Spleen (tissue), 11 donors: ENCODE results near the gene ATP5F1D. TPM values are rescaled to one million over a fixed set of nuclear protein-coding genes. Genes with fewer than 3 reads are reported as not detected.

Source experiments
- DNase-seq: peaks from one replicate; pipeline ENCODE4 v3.0.0-alpha.2; 2020
- H3K27ac ChIP-seq, 8 donors: fragments of 200-600 bp; sonication (generic) in 7 of 8; 1 replicate in 4 of 8; 2 replicates in 4 of 8; pipeline versions ENCODE4 v1.5.0 to v1.8.0; 2016 to 2021; ENCODE audit warnings: inconsistent platforms in 4 of 8, mild to moderate bottlenecking in 4 of 8, moderate library complexity in 1 of 8
- H3K27me3 ChIP-seq, 7 donors: fragments of 200-600 bp; sonication (generic) in 6 of 7; replicated peaks in 1 of 7; 1 replicate in 4 of 7; 2 replicates in 3 of 7; pipeline versions ENCODE4 v1.5.0 to v1.8.0; 2016 to 2021; ENCODE audit warnings: inconsistent platforms in 3 of 7, mild to moderate bottlenecking in 1 of 7
- H3K36me3 ChIP-seq, 6 donors: fragments of 200-600 bp; sonication (generic) in 5 of 6; 1 replicate in 4 of 6; 2 replicates in 2 of 6; pipeline versions ENCODE4 v1.5.0 to v1.8.0; 2016 to 2021; ENCODE audit warnings: inconsistent platforms in 2 of 6
- H3K4me1 ChIP-seq, 6 donors: fragments of 200-600 bp; sonication (generic) in 5 of 6; 1 replicate in 3 of 6; 2 replicates in 3 of 6; pipeline versions ENCODE4 v1.5.0 to v1.8.0; 2016 to 2021; ENCODE audit warnings: inconsistent platforms in 3 of 6
- H3K4me3 ChIP-seq, 8 donors: fragments of 200-600 bp; sonication (generic) in 7 of 8; 1 replicate in 4 of 8; 2 replicates in 4 of 8; pipeline versions ENCODE4 v1.5.0 to v1.8.0; 2016 to 2021; ENCODE audit warnings: inconsistent platforms in 4 of 8, mild to moderate bottlenecking in 4 of 8, moderate library complexity in 2 of 8
- H3K9me3 ChIP-seq, 8 donors: fragments of 200-600 bp; sonication (generic) in 7 of 8; 1 replicate in 4 of 8; 2 replicates in 4 of 8; pipeline versions ENCODE4 v1.5.0 to v1.8.0; 2016 to 2021; ENCODE audit warnings: inconsistent platforms in 4 of 8
- CTCF ChIP-seq, 11 experiments: fragments of 200-600 bp in 7 of 11; fragments of 450-650 bp in 4 of 11; sonication (generic) in 4 of 11; IDR thresholded peaks in 8 of 11; conservative IDR thresholded peaks in 3 of 11; 1 replicate in 7 of 11; 2 replicates in 4 of 11; pipeline versions ENCODE4 v1.4.0 to v1.8.0; 2016 to 2021; ENCODE audit warnings: antibody characterized with exemption in 11 of 11, inconsistent platforms in 4 of 11, mild to moderate bottlenecking in 1 of 11
- POLR2A ChIP-seq, 3 donors: fragments of 450-650 bp; IDR thresholded peaks; one replicate each; pipeline ENCODE4 v1.5.1; 2017; ENCODE audit warnings: antibody characterized with exemption in 3 of 3, mild to moderate bottlenecking in 1 of 3
- POLR2AphosphoS5 ChIP-seq, 3 donors: sonication (generic); formaldehyde crosslinking; IDR thresholded peaks; one replicate each; pipeline ENCODE4 v1.5.1; 2017; ENCODE audit warnings: antibody characterized with exemption in 3 of 3
- WGBS, 5 donors: extraction: QIAGEN DNeasy Blood & Tissue Kit in 3 of 5; methylation state at CpG; one replicate each; pipeline versions ENCODE4 v1.1.5 to v1.1.7; 2013 to 2018; 5-methylcytosine and 5-hydroxymethylcytosine counted together
- intact Hi-C: fragments of 100-400 bp; cut with DNase I; formaldehyde crosslinking; loops from one replicate; pipeline ENCODE4 v1.15.0; 2023; ENCODE audit warnings: low total_unique reads
- polyA plus RNA-seq, 3 donors: library from polyadenylated mRNA; stranded (reverse); fragments of 200-250 nt; gene quantifications; one replicate each; pipeline ENCODE4 v1.2.1, GENCODE V29; 2013
- total RNA-seq, 7 donors: library from RNA; depleted of rRNA in 3 of 7; stranded (reverse); fragments of >200 nt in 3 of 7; fragmentation: NEBNext Ultra II Directional in 4 of 7; extraction: Animal tissue kit (Norgen Biotek cat#: 25700) in 4 of 7; gene quantifications; one replicate each; pipeline versions ENCODE4 v1.1.0 to v1.2.1, GENCODE V29; 2016 to 2021
- donor health status: healthy with polysubstance abuse.
- donor health status: DM: no; HTN: no; CAD: no; lungs with moderate emphysema.
- donor health status: DM: no; HTN: no; CAD: no.
- donor health status: Bipolar disorder and iron deficiency.
- donor health status: healthy.
- donor health status: DM: no; HTN: no; CAD: no.
- donor health status: DM: yes; HTN: yes; CAD: no.

The ATP5F1D gene
- total and polyA plus RNA-seq, 10 donors: 49.1 to 166 (median 121) TPM

GRCh38 chr19:1288833-1289685 is 47.5 kb downstream of the ATP5F1D start:
- Histone ChIP-seq H3K27me3 (peaks cover 4 to 98% (median 92%) of the 10 kb centered on the region in 7 donors), H3K36me3 (no peaks in the 10 kb centered on the region)

DNA sequence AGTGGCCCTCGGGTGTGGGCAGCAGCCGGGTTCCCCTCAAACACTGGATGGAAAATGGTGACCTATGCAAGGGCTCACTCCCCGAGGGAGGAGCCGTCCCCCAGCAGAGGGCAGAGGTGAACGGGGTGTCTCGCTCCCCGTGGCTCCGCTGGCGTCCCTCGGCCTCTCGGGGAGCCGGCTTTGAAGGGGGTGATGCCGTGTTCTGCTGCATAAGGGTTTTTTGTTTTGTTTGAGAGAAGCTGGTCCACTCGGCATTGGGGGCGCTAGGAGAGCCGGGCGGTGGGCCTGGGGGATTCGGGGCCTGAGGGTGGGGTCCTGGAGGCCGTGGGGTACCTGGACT is 48.1 kb downstream of the ATP5F1D start:
- intact Hi-C loops: loop anchor here (10.0 kb wide), 1 partner anchor 85 kb away; no protein-coding TSS in a partner anchor
- TF ChIP-seq POLR2AphosphoS5 (IDR thresholded peaks at IDR 0.05) (no peak), CTCF (IDR thresholded peaks at IDR 0.05 in 8 of 11, conservative IDR thresholded peaks at IDR 0.05 in 3 of 11) (no peak), POLR2A (IDR thresholded peaks at IDR 0.05) (no peak)
- Histone ChIP-seq H3K4me1 (peaks cover 0 to 42% (median 22%) of the 10 kb centered on the region in 6 donors), H3K4me3 (no peak overlapping the region), H3K27me3 (peaks cover 5 to 98% (median 92%) of the 10 kb centered on the region in 7 donors), H3K27ac (no peak overlapping the region), H3K36me3 (no peaks in the 10 kb centered on the region), H3K9me3 (no peaks in the 10 kb centered on the region)
- WGBS, 5 donors: 76 to 87% (median 82%) methylated on average over 13 to 19 of the region's 19 CpGs
- no peak for DNase-seq

More at GRCh38 chr19:1288833-1289685, 47.5 kb downstream of the ATP5F1D start:
- no peak overlapping the region for H3K27ac ChIP-seq
- intact Hi-C loops: loop anchor here (10.0 kb wide), 1 partner anchor 86 kb away; no protein-coding TSS in a partner anchor
- TF ChIP-seq CTCF (IDR thresholded peaks at IDR 0.05 in 8 of 11, conservative IDR thresholded peaks at IDR 0.05 in 3 of 11) (no peak), POLR2AphosphoS5 (IDR thresholded peaks at IDR 0.05) (no peak), POLR2A (IDR thresholded peaks at IDR 0.05) (no peak)
- 84 to 90% (median 86%) methylated on average over 11 to 41 of the region's 41 CpGs for WGBS, 5 donors
- H3K9me3 ChIP-seq: no peaks in the 10 kb centered on the region
- peaks cover 0 to 45% (median 22%) of the 10 kb centered on the region in 6 donors for H3K4me1 ChIP-seq
- no peak overlapping the region for H3K4me3 ChIP-seq
- no peak for DNase-seq

DNA sequence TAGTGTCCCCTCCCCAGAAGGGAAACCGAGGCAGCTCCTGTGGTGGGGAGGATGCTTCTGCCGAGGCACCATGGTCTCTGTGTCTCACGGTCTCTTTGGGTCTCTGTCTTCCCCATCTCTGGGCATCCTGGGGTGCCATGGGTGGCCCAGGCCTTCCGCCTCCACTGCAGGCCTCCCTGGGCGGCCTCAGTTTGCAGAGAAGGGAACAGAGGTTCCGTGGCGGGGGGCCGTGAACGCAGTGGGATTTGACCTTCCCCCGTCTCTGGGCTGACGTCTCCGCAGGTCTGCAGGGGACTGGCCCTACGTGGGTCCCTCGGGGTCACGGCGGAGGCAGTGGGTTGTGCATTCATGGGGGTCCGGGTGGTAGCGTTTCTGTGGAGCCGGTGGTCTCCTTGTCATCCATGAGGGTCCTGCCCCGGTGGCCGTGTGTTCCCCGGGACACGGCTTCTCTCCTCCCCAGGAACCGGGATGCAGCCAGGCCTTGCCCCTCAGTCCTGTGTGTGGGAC is 48.7 kb downstream of the ATP5F1D start:
- Histone ChIP-seq H3K27me3 (peaks cover 9 to 98% (median 92%) of the 10 kb centered on the region in 7 donors), H3K36me3 (no peaks in the 10 kb centered on the region), H3K4me3 (no peak overlapping the region), H3K27ac (no peak overlapping the region), H3K9me3 (no peaks in the 10 kb centered on the region), H3K4me1 (peaks cover 0 to 45% (median 21%) of the 10 kb centered on the region in 6 donors)
- intact Hi-C loops: no loop called here
- TF ChIP-seq POLR2AphosphoS5 (IDR thresholded peaks at IDR 0.05): no peak
- TF ChIP-seq POLR2A (IDR thresholded peaks at IDR 0.05): no peak
- TF ChIP-seq CTCF (IDR thresholded peaks at IDR 0.05 in 8 of 11, conservative IDR thresholded peaks at IDR 0.05 in 3 of 11): no peak
- 86 to 88% (median 88%) methylated on average over 18 to 24 of the region's 24 CpGs for WGBS, 5 donors
- no peak for DNase-seq
